ENCODE results near the gene IVL. TPM values are rescaled to one million over a fixed set of nuclear protein-coding genes. Genes with fewer than 3 reads are reported as not detected.

The IVL gene
- total RNA-seq, 1 donor from 2014 or later, result not detected

DNA sequence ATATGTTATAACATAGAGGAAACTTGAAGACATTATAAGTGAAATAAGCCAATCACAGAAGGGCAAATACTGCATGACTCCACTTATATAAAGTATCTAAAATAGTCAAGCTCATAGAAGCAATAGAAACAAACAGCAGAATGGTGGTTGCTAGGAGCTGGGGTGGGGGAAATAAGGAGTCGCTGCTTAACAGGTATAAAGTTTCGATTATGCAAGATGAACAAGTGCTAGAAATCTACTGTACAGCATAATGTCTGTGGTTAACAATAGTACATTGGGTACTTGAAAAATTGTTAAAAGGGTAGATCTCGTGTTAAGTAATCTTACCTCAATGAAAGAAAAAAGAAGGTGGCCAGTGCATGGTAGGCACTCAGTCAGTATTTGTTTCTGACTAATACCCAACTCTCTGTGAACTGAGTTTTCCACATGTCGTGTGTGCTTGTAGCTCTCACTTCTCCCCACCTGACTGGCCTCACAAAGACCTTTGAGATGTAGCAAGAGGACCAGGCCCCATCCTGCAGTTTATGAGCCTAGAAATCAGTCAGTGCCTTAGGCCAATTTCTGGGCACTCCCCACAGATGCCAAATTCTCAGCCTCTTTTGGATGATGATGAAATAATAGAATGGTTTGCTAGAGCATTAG lies 23.9 kb downstream of the IVL start:
- DNase-seq (no peak), ATAC-seq (ENCODE audit: low read depth) (no peak)
- no peaks in the 10 kb centered on the region for H3K4me1 Mint-ChIP-seq
- peaks cover 15% of the 10 kb centered on the region for H3K27me3 Mint-ChIP-seq
- ChIA-PET POLR2A (no interaction called here), CTCF (no interaction called here)
- intact Hi-C loops (cut with micrococcal nuclease), result no loop called here
- no peak overlapping the region for H3K4me3 Mint-ChIP-seq
- H3K36me3 Mint-ChIP-seq (ENCODE audit: low read depth), result no peaks in the 10 kb centered on the region
- H3K27ac Mint-ChIP-seq, result no peak overlapping the region
- no peaks in the 10 kb centered on the region for H3K9me3 Mint-ChIP-seq
- TF ChIP-seq CTCF (IDR thresholded peaks at IDR 0.05), result no peak

DNA sequence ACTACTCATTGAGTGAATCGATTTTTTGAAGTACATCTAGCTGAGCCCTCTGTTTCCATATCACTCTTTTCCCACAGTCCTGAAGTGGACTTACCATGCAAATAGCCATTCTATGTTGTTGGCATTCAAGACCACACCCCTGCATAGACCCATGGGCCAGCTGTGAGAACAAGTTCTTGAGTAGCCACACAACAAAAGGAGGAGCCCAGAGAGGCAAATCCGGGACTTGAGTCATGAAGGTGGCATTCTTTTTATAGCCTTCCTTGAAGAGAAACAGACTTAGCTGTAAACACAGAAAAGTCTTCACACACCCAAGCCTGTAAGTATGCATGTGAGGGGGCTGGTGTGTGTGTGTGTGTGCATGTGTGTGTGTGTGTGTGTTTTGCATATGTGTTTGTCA lies 24.9 kb downstream of the IVL start:
- ChIA-PET POLR2A (no interaction called here), CTCF (no interaction called here)
- intact Hi-C loops (cut with micrococcal nuclease), result no loop called here
- no peak for ATAC-seq (ENCODE audit: low read depth)
- H3K36me3 Mint-ChIP-seq (ENCODE audit: low read depth), result no peaks in the 10 kb centered on the region
- no peak overlapping the region for H3K27ac Mint-ChIP-seq
- no peaks in the 10 kb centered on the region for H3K4me1 Mint-ChIP-seq
- DNase-seq, result no peak
- TF ChIP-seq CTCF (IDR thresholded peaks at IDR 0.05), result no peak
- H3K4me3 Mint-ChIP-seq, result no peak overlapping the region
- no peaks in the 10 kb centered on the region for H3K9me3 Mint-ChIP-seq
- peaks cover 15% of the 10 kb centered on the region for H3K27me3 Mint-ChIP-seq

GRCh38 chr1:152940614-152941013 lies 32.3 kb downstream of the IVL start:
- ChIA-PET CTCF (no interaction called here), POLR2A (no interaction called here)
- no peak for TF ChIP-seq CTCF (IDR thresholded peaks at IDR 0.05)
- intact Hi-C loops (cut with micrococcal nuclease), result no loop called here
- no peak for ATAC-seq (ENCODE audit: low read depth)
- DNase-seq, result no peak
- Mint-ChIP-seq H3K27ac (no peak overlapping the region), H3K27me3 (peaks cover 4% of the 10 kb centered on the region), H3K4me3 (no peak overlapping the region), H3K9me3 (no peaks in the 10 kb centered on the region), H3K36me3 (ENCODE audit: low read depth) (no peaks in the 10 kb centered on the region), H3K4me1 (no peaks in the 10 kb centered on the region)

DNA sequence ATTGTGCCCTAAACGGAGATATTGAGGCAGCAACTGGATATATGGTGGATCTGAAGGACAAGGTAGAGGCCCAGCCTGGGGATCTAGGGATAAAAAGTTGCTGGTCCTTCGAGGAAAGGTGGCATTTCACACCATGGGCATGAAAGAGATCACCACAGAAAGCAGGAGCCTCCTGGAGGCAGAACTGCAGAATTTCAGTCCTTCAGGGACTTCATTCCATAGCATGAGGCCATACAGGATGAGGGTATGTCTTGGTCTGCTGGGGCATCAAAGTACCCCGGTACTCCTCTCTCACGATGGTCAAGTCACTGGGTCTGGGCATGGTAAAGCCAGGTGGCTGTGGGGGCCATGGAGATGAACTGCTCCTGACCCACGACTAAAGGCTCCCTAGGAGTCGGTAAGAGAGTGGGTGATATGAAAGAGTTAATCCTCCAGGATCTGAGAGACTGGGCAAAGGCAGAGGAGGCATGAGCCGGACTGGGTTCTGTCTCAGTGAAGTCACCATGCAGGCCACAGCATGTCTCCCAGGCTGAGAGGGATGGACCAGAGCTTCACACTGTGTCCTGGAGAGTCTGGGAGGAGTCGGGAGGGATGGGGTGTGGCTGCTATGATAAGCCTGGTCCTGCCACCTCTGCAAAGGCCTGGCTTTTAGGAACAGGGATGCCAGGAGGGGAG lies 32.8 kb downstream of the IVL start:
- H3K36me3 Mint-ChIP-seq (ENCODE audit: low read depth), result no peaks in the 10 kb centered on the region
- no peak for DNase-seq
- no peak overlapping the region for H3K4me3 Mint-ChIP-seq
- no peak overlapping the region for H3K27ac Mint-ChIP-seq
- H3K27me3 Mint-ChIP-seq, result peaks cover 3% of the 10 kb centered on the region
- H3K9me3 Mint-ChIP-seq, result no peaks in the 10 kb centered on the region
- no peak for ATAC-seq (ENCODE audit: low read depth)
- no peaks in the 10 kb centered on the region for H3K4me1 Mint-ChIP-seq
- TF ChIP-seq CTCF (IDR thresholded peaks at IDR 0.05), result no peak
- POLR2A ChIA-PET, result no interaction called here
- CTCF ChIA-PET, result no interaction called here
- intact Hi-C loops (cut with micrococcal nuclease), result no loop called here

- Mint-ChIP-seq H3K27ac (no peak overlapping the region), H3K27me3 (peaks cover 4% of the 10 kb centered on the region), H3K36me3 (ENCODE audit: low read depth) (no peaks in the 10 kb centered on the region), H3K4me1 (no peaks in the 10 kb centered on the region), H3K9me3 (no peaks in the 10 kb centered on the region), H3K4me3 (no peak overlapping the region)
- ChIA-PET CTCF (no interaction called here), POLR2A (no interaction called here)
- intact Hi-C loops (cut with micrococcal nuclease), result no loop called here
- ATAC-seq (ENCODE audit: low read depth) (no peak), DNase-seq (no peak)
- TF ChIP-seq CTCF (IDR thresholded peaks at IDR 0.05), result no peak
These were observed 33.8 kb downstream of the IVL start for GRCh38 chr1:152942161-152942560.

All from activated B cell treated with CpG ODN at 0.5 μM for 24 hours (primary cell).